DND-41 (cell line): Measurements from ENCODE around the gene IRF3.

ENCODE experiments used
- ATAC-seq: fragments of 200-7000 bp; cut with Tn5 transposase; 3 replicates; pipeline ENCODE4 v1.9.1; 2021; ENCODE audit warnings: low read depth; ENCODE audit not compliant: insufficient read depth
- DNase-seq: peaks from one replicate; pipeline ENCODE4 v3.0.0-alpha.2; 2020
- H2AFZ ChIP-seq: 2 replicates; pipeline ENCODE4 v1.6.0; 2012; ENCODE audit warnings: low read depth, low read length
- H3K27ac ChIP-seq: 2 replicates; pipeline ENCODE4 v1.5.1; 2012; ENCODE audit warnings: low read length, inconsistent platforms
- H3K27me3 ChIP-seq: fragments of 200-600 bp; sonication (generic); 2 replicates; pipeline ENCODE4 v1.6.0; 2012; ENCODE audit warnings: low read length, mild to moderate bottlenecking, inconsistent platforms; ENCODE audit not compliant: insufficient read depth, poor library complexity
- H3K36me3 ChIP-seq: 2 replicates; pipeline ENCODE4 v1.5.1; 2012; ENCODE audit warnings: low read length, inconsistent platforms; ENCODE audit not compliant: insufficient read depth
- H3K4me1 ChIP-seq: 2 replicates; pipeline ENCODE4 v1.5.1; 2012; ENCODE audit warnings: mild to moderate bottlenecking, low read length; ENCODE audit not compliant: insufficient read depth
- H3K4me2 ChIP-seq: 2 replicates; pipeline ENCODE4 v1.6.0; 2012; ENCODE audit warnings: mild to moderate bottlenecking, moderate library complexity, low read length, inconsistent platforms; ENCODE audit not compliant: insufficient read depth
- H3K4me3 ChIP-seq, 2 experiments: fragments of 200-600 bp in 1 of 2; shearing (Covaris generic) in 1 of 2; 2 replicates each; pipeline ENCODE4 v1.5.1; 2012 to 2016; ENCODE audit warnings: inconsistent platforms in 2 of 2, low read length in 2 of 2, mild to moderate bottlenecking in 2 of 2, low read depth in 1 of 2, moderate library complexity in 1 of 2
- H3K79me2 ChIP-seq: 2 replicates; pipeline ENCODE4 v1.6.0; 2012; ENCODE audit warnings: low read length, inconsistent platforms; ENCODE audit not compliant: insufficient read depth
- H3K9ac ChIP-seq: 2 replicates; pipeline ENCODE4 v1.6.0; 2012; ENCODE audit warnings: low read depth, mild to moderate bottlenecking, inconsistent platforms, low read length, moderate library complexity
- H3K9me3 ChIP-seq: 2 replicates; pipeline ENCODE4 v1.5.1; 2012; ENCODE audit warnings: low read length, moderate library complexity, mild to moderate bottlenecking, inconsistent platforms; ENCODE audit not compliant: insufficient read depth, severe bottlenecking
- H4K20me1 ChIP-seq: 2 replicates; pipeline ENCODE4 v1.6.0; 2012; ENCODE audit warnings: low read length; ENCODE audit not compliant: insufficient read depth
- EZH2 ChIP-seq: IDR thresholded peaks from 3 replicates; pipeline ENCODE4 v1.6.1; 2012; ENCODE audit warnings: borderline replicate concordance, low read depth, mild to moderate bottlenecking, moderate library complexity, low read length, inconsistent platforms; ENCODE audit not compliant: severe bottlenecking
- TF ChIP-seq, protein P1 (sequence below): IDR thresholded peaks from 2 replicates; pipeline ENCODE4 v1.5.1; 2012; ENCODE audit warnings: borderline replicate concordance, low read length, moderate library complexity, mild to moderate bottlenecking; ENCODE audit not compliant: poor library complexity, severe bottlenecking; ENCODE audit errors: extremely low read depth

Gene IRF3

GRCh38 chr19:49645995-49646394, 19.7 kb downstream of the IRF3 start:
- H4K20me1 ChIP-seq = peaks cover 51% of the 10 kb centered on the region
- no peak overlapping the region for H3K27ac ChIP-seq
- no peak for TF ChIP-seq EZH2
- TF ChIP-seq, protein P1, sequence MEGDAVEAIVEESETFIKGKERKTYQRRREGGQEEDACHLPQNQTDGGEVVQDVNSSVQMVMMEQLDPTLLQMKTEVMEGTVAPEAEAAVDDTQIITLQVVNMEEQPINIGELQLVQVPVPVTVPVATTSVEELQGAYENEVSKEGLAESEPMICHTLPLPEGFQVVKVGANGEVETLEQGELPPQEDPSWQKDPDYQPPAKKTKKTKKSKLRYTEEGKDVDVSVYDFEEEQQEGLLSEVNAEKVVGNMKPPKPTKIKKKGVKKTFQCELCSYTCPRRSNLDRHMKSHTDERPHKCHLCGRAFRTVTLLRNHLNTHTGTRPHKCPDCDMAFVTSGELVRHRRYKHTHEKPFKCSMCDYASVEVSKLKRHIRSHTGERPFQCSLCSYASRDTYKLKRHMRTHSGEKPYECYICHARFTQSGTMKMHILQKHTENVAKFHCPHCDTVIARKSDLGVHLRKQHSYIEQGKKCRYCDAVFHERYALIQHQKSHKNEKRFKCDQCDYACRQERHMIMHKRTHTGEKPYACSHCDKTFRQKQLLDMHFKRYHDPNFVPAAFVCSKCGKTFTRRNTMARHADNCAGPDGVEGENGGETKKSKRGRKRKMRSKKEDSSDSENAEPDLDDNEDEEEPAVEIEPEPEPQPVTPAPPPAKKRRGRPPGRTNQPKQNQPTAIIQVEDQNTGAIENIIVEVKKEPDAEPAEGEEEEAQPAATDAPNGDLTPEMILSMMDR = no peak
- H3K4me2 ChIP-seq = no peak overlapping the region
- H2AFZ ChIP-seq = no peak overlapping the region
- peaks cover 61% of the 10 kb centered on the region for H3K36me3 ChIP-seq
- H3K4me1 ChIP-seq = peaks cover 36% of the 10 kb centered on the region
- H3K9ac ChIP-seq = no peak overlapping the region
- no peak overlapping the region for H3K4me3 ChIP-seq
- DNase-seq = no peak
- no peaks in the 10 kb centered on the region for H3K9me3 ChIP-seq
- no peak for ATAC-seq
- H3K79me2 ChIP-seq = peaks cover 84% of the 10 kb centered on the region
- no peaks in the 10 kb centered on the region for H3K27me3 ChIP-seq

DNA sequence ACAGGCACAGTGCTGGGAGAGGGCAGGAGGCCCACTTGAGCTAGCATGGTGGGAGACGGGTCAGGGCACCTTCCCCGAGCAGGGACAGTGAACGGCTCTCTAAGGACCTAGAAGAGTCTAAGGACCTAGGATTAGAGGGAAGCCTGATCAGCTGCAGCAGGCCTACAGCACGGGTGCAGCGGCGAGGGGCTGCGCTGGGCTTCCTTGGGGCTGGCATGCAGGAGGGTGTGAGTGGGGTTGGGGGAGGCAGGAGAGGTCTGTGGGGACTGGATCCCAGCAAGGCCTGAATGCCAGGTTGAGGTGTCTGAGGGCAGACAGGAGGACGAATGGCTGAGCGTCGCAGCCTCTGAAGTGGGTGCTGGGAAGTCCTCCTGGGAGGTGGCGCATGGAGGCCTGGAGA, 20.1 kb downstream of the IRF3 start:
- H3K9me3 ChIP-seq = no peaks in the 10 kb centered on the region
- H3K27me3 ChIP-seq = no peaks in the 10 kb centered on the region
- no peak overlapping the region for H3K27ac ChIP-seq
- no peak for ATAC-seq
- 0 out of 2 replicates have a peak overlapping the region, but pooled peaks have one; percentile 24 for H3K9ac ChIP-seq
- H3K4me3 ChIP-seq = no peak overlapping the region
- peaks cover 40% of the 10 kb centered on the region for H3K4me1 ChIP-seq
- no peak for DNase-seq
- no peak overlapping the region for H2AFZ ChIP-seq
- peak overlapping the region; percentile 16; the same call in 1 of the 2 replicates for H3K4me2 ChIP-seq
- H3K79me2 ChIP-seq = peaks cover 85% of the 10 kb centered on the region
- peaks cover 59% of the 10 kb centered on the region for H3K36me3 ChIP-seq
- TF ChIP-seq, protein P1 = no peak
- H4K20me1 ChIP-seq = peaks cover 50% of the 10 kb centered on the region

- H3K27ac ChIP-seq = no peak overlapping the region; the same call in 1 of the 2 replicates
Observed at GRCh38 chr19:49643466-49643865, 22.2 kb downstream of the IRF3 start.

More at GRCh38 chr19:49643466-49643865, 22.2 kb downstream of the IRF3 start:
- Histone ChIP-seq H3K9me3 (no peaks in the 10 kb centered on the region), H3K4me1 (peaks cover 46% of the 10 kb centered on the region), H4K20me1 (peaks cover 34% of the 10 kb centered on the region), H3K36me3 (peaks cover 42% of the 10 kb centered on the region), H3K4me2 (peak overlapping the region; percentile 99), H3K4me3 (peak overlapping the region in 1 of 2 experiments; percentile 91; a peak in 2 of 4 replicates), H3K79me2 (peaks cover 68% of the 10 kb centered on the region), H3K27me3 (no peaks in the 10 kb centered on the region), H2AFZ (no peak overlapping the region), H3K9ac (peak overlapping the region; percentile 99; the same call in 1 of the 2 replicates)
- no peak for ATAC-seq
- TF ChIP-seq, protein P1 = no peak
- no peak for TF ChIP-seq EZH2
- DNase-seq = no peak
